GM12878 (cell line): ENCODE results near the gene LIN52. TPM values are rescaled to one million over a fixed set of nuclear protein-coding genes. Genes with fewer than 3 reads are reported as not detected.

ENCODE experiments used
- ATAC-seq: fragments of 200-7000 bp; cut with Tn5 transposase; 3 replicates; pipeline ENCODE4 v1.9.1; 2020; ENCODE audit warnings: mild to moderate bottlenecking, moderate library complexity
- BruUV-seq: library from RNA; stranded (reverse); fragments of 400-500 nt; replicated peaks from 2 replicates; lab custom pipeline; 2021; lab: Mats Ljungman, UMichigan
- CTCF ChIA-PET: fragments of 300-600 bp; sonication (Branson Sonifier 250); formaldehyde crosslinking; extraction: SDS; loops from one replicate; lab custom pipeline; 2021; ENCODE audit warnings: inconsistent platforms; lab: Yijun Ruan, JAX
- POLR2A ChIA-PET: fragments of 350-600 bp; formaldehyde crosslinking; extraction: SDS; loops from one replicate; lab custom pipeline; 2021; ENCODE audit warnings: inconsistent platforms; lab: Charles Lee
- RAD21 ChIA-PET: fragments of 300-600 bp; sonication (Branson Sonifier 250); formaldehyde crosslinking; loops from one replicate; lab custom pipeline; 2023; ENCODE audit warnings: antibody characterized with exemption; ENCODE audit not compliant: unreplicated experiment; lab: Charles Lee
- SMC1A ChIA-PET: fragments of 300-600 bp; sonication (Branson Sonifier 250); formaldehyde crosslinking; loops from one replicate; lab custom pipeline; 2023; ENCODE audit not compliant: unreplicated experiment, uncharacterized antibody; lab: Charles Lee
- DNase-seq: peaks from one replicate; pipeline ENCODE4 v3.0.0-alpha.2; 2011; ENCODE audit warnings: low read depth, low spot score
- FAIRE-seq: peaks from 3 replicates; lab custom pipeline; 2011; peaks lifted over from hg19 to GRCh38; lab: Jason Lieb, UNC
- H2AFZ ChIP-seq: 2 replicates; pipeline ENCODE4 v1.6.0; 2011; ENCODE audit warnings: low read depth, low read length, control low read depth; ENCODE audit not compliant: control insufficient read depth
- H3K27ac ChIP-seq: 2 replicates; pipeline ENCODE4 v1.5.1; 2011; ENCODE audit warnings: control low read depth; ENCODE audit not compliant: control insufficient read depth, insufficient read depth
- H3K27me3 ChIP-seq, 2 experiments: replicated peaks in 1 of 2; 2 replicates each; pipeline versions ENCODE4 v1.6.0 to v1.6.1; 2011; ENCODE audit warnings: low read length in 1 of 2; ENCODE audit not compliant: control insufficient read depth in 2 of 2, insufficient read depth in 2 of 2
- H3K36me3 ChIP-seq, 2 experiments: 2 replicates each; pipeline ENCODE4 v1.5.1; 2011; ENCODE audit warnings: low read length in 1 of 2; ENCODE audit not compliant: control insufficient read depth in 2 of 2, insufficient read depth in 2 of 2
- H3K4me1 ChIP-seq: 2 replicates; pipeline ENCODE4 v1.6.1; 2011; ENCODE audit warnings: mild to moderate bottlenecking, low read length, moderate library complexity, mixed read lengths; ENCODE audit not compliant: control insufficient read depth, insufficient read depth
- H3K4me2 ChIP-seq: 2 replicates; pipeline ENCODE4 v1.6.0; 2011; ENCODE audit warnings: control low read depth; ENCODE audit not compliant: control insufficient read depth, insufficient read depth
- H3K4me3 ChIP-seq: fragments of 200-600 bp; sonication (generic); 2 replicates; pipeline ENCODE4 v1.5.1; 2016
- H3K79me2 ChIP-seq: 2 replicates; pipeline ENCODE4 v1.6.0; 2011; ENCODE audit warnings: low read length; ENCODE audit not compliant: control insufficient read depth, insufficient read depth
- H3K9ac ChIP-seq: 2 replicates; pipeline ENCODE4 v1.8.0; 2011; ENCODE audit warnings: low read length, control low read depth, mixed read lengths; ENCODE audit not compliant: control insufficient read depth, insufficient read depth
- H3K9me3 ChIP-seq: replicated peaks from 3 replicates; pipeline ENCODE4 v1.5.1; 2011; ENCODE audit warnings: mild to moderate bottlenecking, low read length; ENCODE audit not compliant: control insufficient read depth, insufficient read depth
- H4K20me1 ChIP-seq: 2 replicates; pipeline ENCODE4 v1.6.0; 2011; ENCODE audit not compliant: control insufficient read depth, insufficient read depth
- ATF7 ChIP-seq: fragments of 450-650 bp; IDR thresholded peaks from 2 replicates; pipeline ENCODE4 v1.6.1; 2016; ENCODE audit warnings: low read depth, mild to moderate bottlenecking
- BACH1 ChIP-seq: fragments of 450-650 bp; IDR thresholded peaks from 2 replicates; pipeline ENCODE4 v1.6.1; 2017; ENCODE audit warnings: mild to moderate bottlenecking, borderline replicate concordance
- BRCA1 ChIP-seq: IDR thresholded peaks from 2 replicates; pipeline ENCODE4 v1.6.1; 2011; ENCODE audit warnings: low read depth, low read length, improper control_type of control experiment
- CEBPB ChIP-seq, 2 experiments: fragments of 150-350 bp in 1 of 2; IDR thresholded peaks; 2 replicates each; pipeline ENCODE4 v1.6.1; 2012 to 2014; ENCODE audit warnings: low read depth in 2 of 2, low read length in 2 of 2, borderline replicate concordance in 1 of 2, inconsistent platforms in 1 of 2
- FOXK2 ChIP-seq: fragments of 450-650 bp; IDR thresholded peaks from 2 replicates; pipeline ENCODE4 v1.6.1; 2017; ENCODE audit warnings: mild to moderate bottlenecking, moderate library complexity
- HCFC1 ChIP-seq: fragments of 150-350 bp; IDR thresholded peaks from 2 replicates; pipeline ENCODE4 v1.6.1; 2014; ENCODE audit warnings: low read length
- HDAC6 ChIP-seq: fragments of 200-600 bp; sonication (generic); IDR thresholded peaks from one replicate; pipeline ENCODE4 v1.8.0; 2017; ENCODE audit warnings: antibody characterized with exemption; ENCODE audit not compliant: unreplicated experiment
- IRF4 ChIP-seq: IDR thresholded peaks from 2 replicates; pipeline ENCODE4 v1.6.1; 2011; ENCODE audit warnings: low read depth, low read length
- KDM1A ChIP-seq: fragments of 200-600 bp; sonication (generic); IDR thresholded peaks from 2 replicates; pipeline ENCODE4 v1.6.1; 2016; ENCODE audit warnings: borderline replicate concordance
- MTA3 ChIP-seq: IDR thresholded peaks from 2 replicates; pipeline ENCODE4 v1.6.1; 2012; ENCODE audit warnings: low read length, inconsistent platforms, borderline replicate concordance
- NBN ChIP-seq: fragments of 450-650 bp; IDR thresholded peaks from 2 replicates; pipeline ENCODE4 v1.6.1; 2016
- NFYA ChIP-seq: IDR thresholded peaks from 2 replicates; pipeline ENCODE4 v1.6.1; 2011; ENCODE audit warnings: low read depth, mild to moderate bottlenecking, low read length, improper control_type of control experiment, borderline replicate concordance
- POLR2AphosphoS2 ChIP-seq: IDR thresholded peaks from 2 replicates; pipeline ENCODE4 v1.6.1; 2011; ENCODE audit warnings: low read depth, mild to moderate bottlenecking, low read length, improper control_type of control experiment, moderate library complexity
- SIX5 ChIP-seq: IDR thresholded peaks from 2 replicates; pipeline ENCODE4 v1.6.1; 2011; ENCODE audit warnings: mild to moderate bottlenecking, low read depth, low read length, moderate library complexity; ENCODE audit not compliant: severe bottlenecking
- SPI1 ChIP-seq: IDR thresholded peaks from 2 replicates; pipeline ENCODE4 v1.6.1; 2011; ENCODE audit warnings: low read depth, mild to moderate bottlenecking, low read length, moderate library complexity, borderline replicate concordance; ENCODE audit not compliant: insufficient read depth
- SREBF2 ChIP-seq: IDR thresholded peaks from 2 replicates; pipeline ENCODE4 v1.6.1; 2012; ENCODE audit warnings: mild to moderate bottlenecking, low read length
- TBL1XR1 ChIP-seq: IDR thresholded peaks from 2 replicates; pipeline ENCODE4 v1.6.1; 2012; ENCODE audit warnings: low read depth, low read length, improper control_type of control experiment
- WGBS: methylation state at CpG from one replicate; pipeline ENCODE4 v1.1.6; 2016; ENCODE audit warnings: low lambda C conversion rate; ENCODE audit not compliant: insufficient replicate concordance, insufficient coverage; ENCODE audit errors: missing lambda C conversion rate; 5-methylcytosine and 5-hydroxymethylcytosine counted together
- in situ Hi-C: fragments of 300-500 bp; cut with MboI; formaldehyde crosslinking; loops from 9 replicates; pipeline ENCODE4 v1.14.3; 2018; ENCODE audit warnings: mixed read lengths
- intact Hi-C: fragments of 100-400 bp; cut with micrococcal nuclease; formaldehyde crosslinking; loops from one replicate; pipeline ENCODE4 v1.14.2; 2022; ENCODE audit not compliant: unreplicated experiment
- polyA plus RNA-seq, 11 experiments: library from polyadenylated mRNA; depleted of rRNA in 4 of 11; unstranded in 6 of 11; stranded (reverse) in 5 of 11; fragments of >200 nt; fragmentation: Nextera tagmentation in 4 of 11; fragmentation: Illumina TruSeq in 1 of 11; extraction: Ambion mirVana in 4 of 11; extraction: Trizol in 1 of 11; gene quantifications; 1 replicate in 1 of 11; 2 replicates in 10 of 11; pipeline versions ENCODE4 v1.2.1 to v1.2.3, GENCODE V29; 2011 to 2016; ENCODE audit warnings: inconsistent platforms in 2 of 11, missing spikeins in 2 of 11, low read depth in 1 of 11
- total RNA-seq, 4 experiments: library from RNA; depleted of rRNA in 3 of 4; stranded (reverse); fragments of >200 nt in 3 of 4; fragmentation: Illumina TruSeq in 1 of 4; extraction: Trizol in 1 of 4; gene quantifications; 2 replicates each; pipeline versions ENCODE4 v1.2.1 to v1.2.3, GENCODE V29; 2013 to 2021
- TF ChIP-seq, protein P1 (sequence below): fragments of 150-350 bp; IDR thresholded peaks from 2 replicates; pipeline ENCODE4 v1.6.1; 2014; ENCODE audit warnings: mild to moderate bottlenecking, low read depth, low read length
- TF ChIP-seq, protein P2 (sequence below): fragments of 450-650 bp; IDR thresholded peaks from 2 replicates; pipeline ENCODE4 v1.6.1; 2017; ENCODE audit warnings: antibody characterized with exemption, mild to moderate bottlenecking, moderate library complexity

The LIN52 gene
- total and polyA plus RNA-seq, 10 of the 15 experiments (the other 5 are each of a cell fraction or from before 2014, with no cell fraction given) = 13.3 to 30.9 (median 19.9) TPM

DNA sequence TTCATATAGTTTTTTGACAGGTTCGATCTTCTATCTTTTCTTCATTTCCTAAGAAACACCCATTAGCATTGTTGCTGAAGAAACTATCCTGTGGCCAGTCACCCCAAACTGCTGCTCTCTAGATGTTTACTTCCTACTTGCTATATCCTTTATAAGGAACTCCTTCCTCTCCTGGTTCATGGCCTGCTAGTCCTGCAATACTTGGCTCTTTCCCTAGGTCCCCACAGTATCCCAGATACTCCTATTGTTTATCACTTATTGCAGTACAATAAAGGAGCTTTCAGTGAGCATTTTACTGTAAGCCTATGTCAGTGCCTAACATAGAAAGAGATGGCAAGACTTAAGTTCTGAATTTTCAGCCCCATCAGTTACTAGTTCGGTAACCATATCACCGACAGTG lies 3.3 kb upstream of the LIN52 start:
- CTCF ChIA-PET = no interaction called here
- no peak for FAIRE-seq
- RAD21 ChIA-PET = no interaction called here
- TF ChIP-seq FOXK2 (no peak), IRF4 (no peak), ATF7 (no peak), MTA3 (no peak), BACH1 (no peak), KDM1A (no peak), HCFC1 (no peak), SIX5 (no peak), POLR2AphosphoS2 (no peak), TBL1XR1 (no peak), NBN (no peak), CEBPB (IDR thresholded peaks at IDR 0.05; ENCODE audit: borderline replicate concordance in 1 of 2, low read depth in 2 of 2, low read length in 2 of 2) (no peak), HDAC6 (no peak), SREBF2 (no peak), NFYA (no peak), BRCA1 (no peak), SPI1 (no peak)
- TF ChIP-seq, protein P1, sequence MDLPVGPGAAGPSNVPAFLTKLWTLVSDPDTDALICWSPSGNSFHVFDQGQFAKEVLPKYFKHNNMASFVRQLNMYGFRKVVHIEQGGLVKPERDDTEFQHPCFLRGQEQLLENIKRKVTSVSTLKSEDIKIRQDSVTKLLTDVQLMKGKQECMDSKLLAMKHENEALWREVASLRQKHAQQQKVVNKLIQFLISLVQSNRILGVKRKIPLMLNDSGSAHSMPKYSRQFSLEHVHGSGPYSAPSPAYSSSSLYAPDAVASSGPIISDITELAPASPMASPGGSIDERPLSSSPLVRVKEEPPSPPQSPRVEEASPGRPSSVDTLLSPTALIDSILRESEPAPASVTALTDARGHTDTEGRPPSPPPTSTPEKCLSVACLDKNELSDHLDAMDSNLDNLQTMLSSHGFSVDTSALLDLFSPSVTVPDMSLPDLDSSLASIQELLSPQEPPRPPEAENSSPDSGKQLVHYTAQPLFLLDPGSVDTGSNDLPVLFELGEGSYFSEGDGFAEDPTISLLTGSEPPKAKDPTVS = no peak
- TF ChIP-seq, protein P2, sequence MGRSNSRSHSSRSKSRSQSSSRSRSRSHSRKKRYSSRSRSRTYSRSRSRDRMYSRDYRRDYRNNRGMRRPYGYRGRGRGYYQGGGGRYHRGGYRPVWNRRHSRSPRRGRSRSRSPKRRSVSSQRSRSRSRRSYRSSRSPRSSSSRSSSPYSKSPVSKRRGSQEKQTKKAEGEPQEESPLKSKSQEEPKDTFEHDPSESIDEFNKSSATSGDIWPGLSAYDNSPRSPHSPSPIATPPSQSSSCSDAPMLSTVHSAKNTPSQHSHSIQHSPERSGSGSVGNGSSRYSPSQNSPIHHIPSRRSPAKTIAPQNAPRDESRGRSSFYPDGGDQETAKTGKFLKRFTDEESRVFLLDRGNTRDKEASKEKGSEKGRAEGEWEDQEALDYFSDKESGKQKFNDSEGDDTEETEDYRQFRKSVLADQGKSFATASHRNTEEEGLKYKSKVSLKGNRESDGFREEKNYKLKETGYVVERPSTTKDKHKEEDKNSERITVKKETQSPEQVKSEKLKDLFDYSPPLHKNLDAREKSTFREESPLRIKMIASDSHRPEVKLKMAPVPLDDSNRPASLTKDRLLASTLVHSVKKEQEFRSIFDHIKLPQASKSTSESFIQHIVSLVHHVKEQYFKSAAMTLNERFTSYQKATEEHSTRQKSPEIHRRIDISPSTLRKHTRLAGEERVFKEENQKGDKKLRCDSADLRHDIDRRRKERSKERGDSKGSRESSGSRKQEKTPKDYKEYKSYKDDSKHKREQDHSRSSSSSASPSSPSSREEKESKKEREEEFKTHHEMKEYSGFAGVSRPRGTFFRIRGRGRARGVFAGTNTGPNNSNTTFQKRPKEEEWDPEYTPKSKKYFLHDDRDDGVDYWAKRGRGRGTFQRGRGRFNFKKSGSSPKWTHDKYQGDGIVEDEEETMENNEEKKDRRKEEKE = no peak

More for the DNA sequence above, 3.3 kb upstream of the LIN52 start:
- Histone ChIP-seq H3K4me2 (no peak overlapping the region), H3K27ac (no peak overlapping the region), H3K27me3 (no peaks in the 10 kb centered on the region), H3K4me3 (no peak overlapping the region), H3K9me3 (no peaks in the 10 kb centered on the region), H4K20me1 (no peaks in the 10 kb centered on the region), H3K4me1 (peaks cover 4% of the 10 kb centered on the region), H3K79me2 (peaks cover 17% of the 10 kb centered on the region), H3K9ac (no peak overlapping the region), H3K36me3 (no peaks in the 10 kb centered on the region), H2AFZ (no peak overlapping the region)
- ChIA-PET SMC1A (no interaction called here), POLR2A (interaction anchor here (0.6 kb wide), 1 partner anchor 8 kb away, joined by 5 read pairs; no protein-coding TSS in a partner anchor)
- no peak for ATAC-seq
- BruUV-seq = no TSS peak
- intact Hi-C loops (no loop called here), in situ Hi-C loops (no loop called here)
- WGBS = 65% methylated on average over 3 of the region's 3 CpGs
- no peak for DNase-seq
